AG10803 (cell line): ENCODE data around the gene ANKRD60.

Experiments used
- DNase-seq: peaks from one replicate; pipeline ENCODE4 v3.0.0; 2010; ENCODE audit warnings: low read depth
- H3K4me3 ChIP-seq: 2 replicates; pipeline ENCODE4 v1.5.1; 2011; ENCODE audit warnings: mild to moderate bottlenecking, low read length, control low read depth
- CTCF ChIP-seq: conservative IDR thresholded peaks from 2 replicates; pipeline ENCODE4 v1.5.1; 2011; ENCODE audit warnings: mild to moderate bottlenecking, low read length, control low read depth, inconsistent platforms

The ANKRD60 gene

GRCh38 chr20:58173930-58174707 is 54.3 kb downstream of the ANKRD60 start:
- no peak for TF ChIP-seq CTCF
- peak overlapping the region; percentile 49 for H3K4me3 ChIP-seq
- peak; percentile 28 for DNase-seq

GRCh38 chr20:58173091-58173490 is 55.4 kb downstream of the ANKRD60 start:
- no peak for DNase-seq
- no peak overlapping the region for H3K4me3 ChIP-seq
- TF ChIP-seq CTCF = no peak

GRCh38 chr20:58171796-58172425 is 56.5 kb downstream of the ANKRD60 start:
- TF ChIP-seq CTCF = no peak
- no peak overlapping the region for H3K4me3 ChIP-seq
- DNase-seq = no peak

GRCh38 chr20:58169450-58169849 is 59.0 kb downstream of the ANKRD60 start:
- TF ChIP-seq CTCF = no peak
- H3K4me3 ChIP-seq = no peak overlapping the region
- peak; percentile 79 for DNase-seq

- TF ChIP-seq CTCF = no peak
- DNase-seq = no peak
- H3K4me3 ChIP-seq = no peak overlapping the region
These were observed 59.6 kb downstream of the ANKRD60 start for GRCh38 chr20:58168843-58169242.

- no peak for DNase-seq
- TF ChIP-seq CTCF = no peak
- H3K4me3 ChIP-seq = no peak overlapping the region
These were observed 60.7 kb downstream of the ANKRD60 start for GRCh38 chr20:58167759-58168158.
